Motor neuron (in vitro differentiated cells): Measurements from ENCODE around the gene TNFRSF19. TPM values are rescaled to one million over a fixed set of nuclear protein-coding genes. Genes with fewer than 3 reads are reported as not detected.
"Not testable (repeated sequence)": the region's sequence is repeated elsewhere in the genome, so short reads cannot be mapped to it uniquely, and the experiment has no call there.

Experiments
- ATAC-seq, 8 experiments: fragments of 200-7000 bp; cut with Tn5 transposase; replicated peaks in 6 of 8; 2 replicates each; pipeline ENCODE4 v1.8.0; 2021; ENCODE audit warnings: mild to moderate bottlenecking in 8 of 8, moderate library complexity in 8 of 8
- H3K27ac ChIP-seq, 2 donors: fragments of 250-450 bp; sonication (Bioruptor Pico); 2 replicates each; pipeline ENCODE4 v1.9.0; 2021; ENCODE audit warnings: antibody characterized with exemption in 2 of 2, mild to moderate bottlenecking in 2 of 2, moderate library complexity in 1 of 2
- H3K4me1 ChIP-seq, 2 donors: fragments of 250-450 bp; sonication (Bioruptor Pico); replicated peaks in 1 of 2; 2 replicates each; pipeline ENCODE4 v1.6.1; 2021; ENCODE audit warnings: antibody characterized with exemption in 2 of 2, mild to moderate bottlenecking in 2 of 2, moderate library complexity in 1 of 2
- H3K4me3 ChIP-seq, 5 donors: fragments of 250-450 bp; sonication (Bioruptor Pico); 2 replicates each; pipeline ENCODE4 v1.9.0; 2021; ENCODE audit warnings: antibody characterized with exemption in 5 of 5, mild to moderate bottlenecking in 5 of 5, moderate library complexity in 4 of 5
- WGBS, 10 experiments: fragments of 450-650 bp; shearing (Covaris generic); methylation state at CpG; one replicate each; pipeline ENCODE4 v1.0.0; 2022; 5-methylcytosine and 5-hydroxymethylcytosine counted together
- in situ Hi-C, 9 experiments: fragments of 400-800 bp; cut with MboI; loops; one replicate each; pipeline ENCODE4 v1.15.0; 2021; ENCODE audit warnings: low sequenced_read_pairs in 9 of 9, low pct_unique_long_range_greater_than_20kb in 2 of 9; ENCODE audit not compliant: unreplicated experiment in 9 of 9
- total RNA-seq, 8 experiments: library from RNA; unstranded; fragments of 300-600 nt; gene quantifications; 2 replicates each; pipeline versions ENCODE4 v1.2.3 to v1.2.4, GENCODE V29; 2022

TNFRSF19 gene
- total RNA-seq, 8 experiments from 2014 or later: 0.17 to 95.2 (median 6.9) TPM

DNA sequence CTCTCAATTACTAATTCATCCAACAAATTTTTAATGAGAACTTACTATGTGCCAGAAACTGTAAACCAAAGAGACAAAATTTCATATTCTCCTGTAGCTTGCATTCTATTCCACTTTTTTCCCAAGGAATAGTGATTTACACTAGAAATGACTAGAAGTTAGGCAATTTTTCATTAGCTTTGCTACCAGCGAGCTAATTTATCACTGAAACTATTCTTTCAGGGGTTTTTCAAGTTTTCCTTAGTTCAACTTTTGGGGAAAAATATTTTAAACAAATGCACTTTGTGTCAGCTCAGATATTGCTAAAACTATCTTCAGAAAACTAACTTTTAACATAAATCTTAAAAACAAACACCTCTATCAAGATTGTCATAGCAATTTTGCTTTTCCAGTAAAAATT is 5.4 kb downstream of the TNFRSF19 start:
- WGBS, 10 experiments: 17 to 100% (median 92%) methylated on average over 1 of the region's 1 CpG; no CpG with 5 or more reads in 1 of the 10 experiments
- Histone ChIP-seq H3K27ac (no peak overlapping the region), H3K4me1 (peaks cover 0 to 16% of the 10 kb centered on the region in 2 donors), H3K4me3 (no peak overlapping the region)
- no peak for ATAC-seq
- in situ Hi-C loops: loop anchor here in 1 of 9 experiments (25.0 kb wide), 1 partner anchor 287 kb away; no protein-coding TSS in a partner anchor

DNA sequence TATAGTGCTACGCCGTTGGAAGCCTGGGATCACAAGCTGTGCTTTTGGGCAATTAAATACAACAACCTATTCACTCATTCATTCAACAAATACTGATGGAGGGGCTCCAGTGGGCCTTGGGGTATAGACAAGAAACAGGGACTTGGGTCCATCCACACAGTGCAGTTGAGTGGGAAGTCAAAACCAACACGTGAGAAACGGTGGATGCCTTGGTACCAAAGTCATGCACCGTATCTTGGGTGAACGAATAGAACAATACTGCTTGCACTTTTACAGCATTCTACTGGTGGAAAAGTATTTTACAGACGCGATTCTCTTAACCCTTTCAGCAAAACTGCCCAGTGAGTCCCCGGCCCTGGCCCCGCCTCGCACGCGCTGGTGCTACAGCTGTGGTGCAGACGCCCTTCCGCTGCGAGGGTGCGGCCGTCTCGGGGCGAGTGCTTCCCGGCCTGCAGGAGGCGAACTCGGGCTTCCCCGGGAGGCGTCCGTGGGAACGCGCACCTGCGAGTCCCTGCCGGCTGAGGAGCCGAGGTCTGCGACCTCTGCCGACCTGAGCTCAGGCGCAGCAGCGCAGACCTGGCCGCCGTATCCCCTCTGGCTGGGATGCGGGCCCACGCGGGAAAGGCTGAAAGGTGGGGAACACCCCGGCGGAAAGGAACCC is 8.3 kb downstream of the TNFRSF19 start:
- peak overlapping the region in 1 of 2 donors; percentile 1 for H3K27ac ChIP-seq
- H3K4me1 ChIP-seq: peaks cover 0 to 4% of the 10 kb centered on the region in 2 donors
- in situ Hi-C loops: loop anchor here in 1 of 9 experiments (25.0 kb wide), 1 partner anchor 284 kb away; no protein-coding TSS in a partner anchor
- H3K4me3 ChIP-seq: peak overlapping the region; percentile 83 to 99 (median 87)
- ATAC-seq: peak; percentile 36 to 80 (median 51)
- 3 to 100% (median 49%) methylated on average over 1 to 24 of the region's 42 CpGs; no CpG with 5 or more reads in 1 of the 10 experiments for WGBS, 10 experiments

DNA sequence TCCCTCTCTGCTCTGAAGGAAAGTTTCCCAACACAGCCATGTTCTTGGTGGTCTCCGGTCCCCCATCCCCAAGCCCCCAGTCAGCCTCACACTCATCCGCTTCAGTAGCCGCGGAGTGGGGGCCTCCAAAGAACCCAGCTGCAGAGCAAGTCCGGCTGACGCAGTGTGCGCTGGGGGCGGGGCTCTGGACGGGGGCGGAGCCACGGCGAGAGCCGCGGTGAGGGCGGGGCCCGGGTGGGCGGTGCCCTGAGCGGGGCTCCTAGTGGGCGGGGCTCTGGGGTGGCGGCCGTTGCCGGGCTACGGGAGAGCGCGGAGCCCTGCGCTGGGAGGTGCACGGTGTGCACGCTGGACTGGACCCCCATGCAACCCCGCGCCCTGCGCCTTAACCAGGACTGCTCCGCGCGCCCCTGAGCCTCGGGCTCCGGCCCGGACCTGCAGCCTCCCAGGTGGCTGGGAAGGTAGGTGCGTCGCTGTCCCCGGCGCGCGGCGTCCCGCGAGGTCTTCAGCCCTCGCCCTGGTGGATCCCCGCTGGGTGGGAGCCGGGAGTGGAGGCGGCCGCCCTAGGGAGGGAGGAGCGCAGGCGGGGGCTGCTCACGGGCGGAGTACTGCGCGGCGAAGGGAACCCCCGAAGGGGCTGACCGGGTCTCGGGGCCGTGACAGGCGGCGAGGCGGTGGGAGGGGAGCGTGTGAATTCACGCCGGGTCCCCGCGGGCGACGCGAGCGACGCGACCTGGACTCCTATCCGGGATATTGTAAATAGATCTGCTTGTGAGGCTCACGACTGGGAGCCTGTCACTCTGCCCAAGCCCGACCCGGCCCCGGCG is 9.1 kb downstream of the TNFRSF19 start:
- in situ Hi-C loops: loop anchor here in 1 of 9 experiments (25.0 kb wide), 1 partner anchor 283 kb away; no protein-coding TSS in a partner anchor
- 0% methylated on average over 7 of the region's 82 CpGs; no CpG with 5 or more reads in 9 of the 10 experiments for WGBS, 10 experiments
- peak overlapping the region; percentile 83 to 99 (median 87) for H3K4me3 ChIP-seq
- H3K27ac ChIP-seq: peak overlapping the region; percentile 4 to 42
- H3K4me1 ChIP-seq: peaks cover 0 to 4% of the 10 kb centered on the region in 2 donors
- ATAC-seq: peak; percentile 85 to 95 (median 92)

DNA sequence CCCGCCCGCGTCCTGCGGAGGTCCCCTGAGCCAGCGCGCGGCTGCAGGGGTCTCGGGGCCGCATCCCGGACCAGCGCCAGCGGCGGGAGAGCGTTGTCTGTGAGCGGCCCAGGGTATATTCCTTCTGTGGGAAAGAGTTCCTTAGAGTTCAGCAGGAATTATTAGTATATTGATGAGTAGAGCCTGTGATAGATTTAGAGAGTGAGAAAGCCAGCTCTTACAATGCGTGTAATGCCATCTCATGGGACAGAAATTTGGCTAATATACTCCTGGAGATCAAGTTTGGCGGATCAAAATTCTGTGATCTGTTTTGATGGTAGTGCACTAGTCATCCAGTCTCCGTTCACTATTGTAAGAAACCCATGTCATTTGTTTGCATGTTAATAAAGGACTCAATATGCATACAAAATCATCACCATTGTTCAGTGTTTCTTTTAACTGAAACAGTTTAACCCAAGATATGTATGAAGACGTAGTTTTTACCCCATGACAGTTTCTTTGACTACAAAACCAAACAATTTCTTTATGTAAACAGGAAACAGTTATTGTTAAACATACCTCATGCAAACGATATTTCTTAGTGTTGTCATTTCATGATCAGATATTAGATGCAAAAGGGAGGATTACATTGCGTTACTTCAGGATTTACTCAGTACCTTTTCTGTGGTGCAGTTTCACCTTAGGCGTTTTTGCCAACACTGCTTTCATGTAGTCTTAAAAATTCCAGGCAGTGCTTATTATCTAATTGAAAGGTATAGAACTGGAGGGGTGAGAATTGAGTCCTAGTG is 9.9 kb downstream of the TNFRSF19 start:
- Histone ChIP-seq H3K27ac (peak overlapping the region in 1 of 2 donors; percentile 42), H3K4me1 (peaks cover 0 to 4% of the 10 kb centered on the region in 2 donors), H3K4me3 (peak overlapping the region; percentile 83 to 99 (median 87))
- ATAC-seq: no peak
- 0 to 49% (median 11%) methylated on average over 1 to 14 of the region's 22 CpGs for WGBS, 10 experiments
- in situ Hi-C loops: loop anchor here in 1 of 9 experiments (25.0 kb wide), 1 partner anchor 282 kb away; no protein-coding TSS in a partner anchor

DNA sequence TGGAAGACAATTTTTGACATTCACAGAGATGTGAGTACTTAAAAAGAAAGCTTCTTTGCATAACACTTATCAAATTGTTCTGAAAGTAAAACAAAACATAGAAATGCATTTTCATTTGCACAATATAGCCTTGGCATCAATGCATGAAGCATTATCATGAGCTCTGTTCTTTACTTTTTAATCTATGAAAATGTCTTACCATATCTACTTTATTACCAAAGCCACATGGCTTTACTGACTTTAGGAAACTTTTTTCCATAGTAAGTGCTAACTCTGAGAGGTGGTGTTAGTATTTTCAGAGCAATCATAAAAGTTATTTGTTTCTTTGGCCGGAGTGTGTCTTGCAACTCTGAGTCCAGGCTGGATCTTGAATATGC is 10.5 kb downstream of the TNFRSF19 start:
- no peak overlapping the region for H3K27ac ChIP-seq
- no peak for ATAC-seq
- peaks cover 0 to 4% of the 10 kb centered on the region in 2 donors for H3K4me1 ChIP-seq
- in situ Hi-C loops: loop anchor here in 1 of 9 experiments (25.0 kb wide), 1 partner anchor 282 kb away; no protein-coding TSS in a partner anchor
- H3K4me3 ChIP-seq: peak overlapping the region in 3 of 5 donors; percentile 84 to 99 (median 97)
- WGBS, 10 experiments: 0 to 78% (median 40%) methylated on average over 1 of the region's 1 CpG; no CpG with 5 or more reads in 7 of the 10 experiments

DNA sequence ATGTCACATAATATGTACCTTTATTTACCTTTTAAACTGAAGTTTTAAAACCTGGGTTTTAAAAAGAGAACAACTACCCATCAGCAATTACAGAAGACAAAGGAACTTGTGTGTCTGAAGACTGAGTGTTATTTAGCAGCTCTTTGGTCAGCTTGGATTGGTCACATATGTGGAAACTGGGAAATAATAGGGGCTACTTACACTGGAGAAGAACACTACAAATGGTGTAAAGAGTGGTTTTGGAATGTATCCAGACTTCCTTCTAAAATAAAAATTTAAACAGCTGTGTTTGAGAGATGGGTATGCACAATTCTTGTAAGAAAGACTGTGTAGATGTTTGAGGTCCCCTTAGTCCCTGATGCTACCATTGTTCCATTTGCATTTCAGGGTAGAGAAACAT is 13.3 kb downstream of the TNFRSF19 start:
- ATAC-seq: no peak

DNA sequence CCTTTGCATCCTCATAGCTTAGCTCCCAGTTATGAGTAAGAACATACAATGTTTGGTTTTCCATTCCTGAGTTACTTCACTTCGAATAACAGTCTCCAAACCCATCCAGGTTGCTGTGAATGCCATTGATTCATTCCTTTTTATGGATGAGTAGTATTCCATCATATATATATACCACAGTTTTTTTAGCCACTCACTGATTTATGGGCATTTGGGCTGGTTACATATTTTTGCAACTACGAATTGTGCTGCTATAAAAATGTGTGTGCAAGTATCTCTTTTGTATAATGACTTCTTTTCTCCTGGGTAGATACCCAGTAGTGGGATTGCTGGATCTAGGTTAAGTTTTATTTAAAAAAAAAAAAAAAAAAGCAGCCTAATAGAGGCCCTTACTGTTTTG is 14.1 kb downstream of the TNFRSF19 start:
- in situ Hi-C loops: loop anchor here in 1 of 9 experiments (25.0 kb wide), 1 partner anchor 278 kb away; no protein-coding TSS in a partner anchor
- 0 to 100% (median 56%) methylated on average over 1 to 2 of the region's 2 CpGs; no CpG with 5 or more reads in 4 of the 10 experiments for WGBS, 10 experiments
- H3K27ac ChIP-seq: no peak overlapping the region
- ATAC-seq: no peak
- H3K4me3 ChIP-seq: no peak overlapping the region
- peaks cover 0 to 4% of the 10 kb centered on the region in 2 donors for H3K4me1 ChIP-seq

More for the DNA sequence above, 13.3 kb downstream of the TNFRSF19 start:
- Histone ChIP-seq H3K4me3 (no peak overlapping the region), H3K27ac (no peak overlapping the region), H3K4me1 (peaks cover 0 to 4% of the 10 kb centered on the region in 2 donors)
- in situ Hi-C loops: loop anchor here in 1 of 9 experiments (25.0 kb wide), 1 partner anchor 279 kb away; no protein-coding TSS in a partner anchor

DNA sequence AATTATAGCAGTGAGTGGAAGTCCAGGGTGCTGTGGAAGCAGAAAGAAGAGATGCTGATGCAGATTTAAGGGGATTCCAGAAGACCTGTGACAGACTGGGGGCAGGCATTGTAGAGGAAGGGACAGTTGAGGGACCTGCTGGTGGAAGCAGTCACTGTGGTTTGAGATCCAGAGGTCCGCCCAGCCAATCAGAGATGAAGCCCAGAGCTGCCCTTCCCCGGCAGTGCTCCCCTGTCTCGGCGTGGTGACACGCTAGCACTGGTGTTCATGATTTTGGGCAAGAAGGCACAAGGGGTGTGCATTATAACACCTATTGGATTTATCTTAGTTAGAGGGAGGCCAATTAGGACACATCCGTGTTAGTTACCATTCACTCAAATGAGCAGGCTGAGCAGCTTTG is 16.1 kb downstream of the TNFRSF19 start:
- peak in 2 of 8 experiments; percentile 24 to 48 for ATAC-seq
- H3K27ac ChIP-seq: no peak overlapping the region
- no peaks in the 10 kb centered on the region for H3K4me1 ChIP-seq
- H3K4me3 ChIP-seq: no peak overlapping the region
- in situ Hi-C loops: loop anchor here in 1 of 9 experiments (25.0 kb wide), 1 partner anchor 276 kb away; no protein-coding TSS in a partner anchor
- 50 to 100% (median 92%) methylated on average over 1 to 5 of the region's 6 CpGs; no CpG with 5 or more reads in 2 of the 10 experiments for WGBS, 10 experiments

DNA sequence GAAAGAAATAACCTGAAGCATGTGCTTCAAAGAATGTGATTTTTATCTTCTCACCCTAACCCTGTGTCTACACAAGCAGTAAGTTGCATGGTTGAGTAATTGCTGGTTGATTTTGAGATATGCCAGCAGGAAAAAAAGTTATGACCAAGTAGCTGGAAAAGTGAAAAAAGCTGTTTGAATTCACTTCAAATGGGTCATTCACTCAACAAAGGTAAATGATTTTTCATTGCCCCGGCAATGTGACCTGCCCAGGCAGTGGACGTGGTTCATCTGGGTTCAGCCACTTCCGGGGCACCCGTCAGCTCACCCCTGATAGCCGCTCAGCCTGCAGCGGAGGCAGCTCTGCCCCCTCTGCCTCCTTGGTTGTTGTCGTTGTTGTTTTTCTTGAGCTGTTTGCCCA is 18.5 kb downstream of the TNFRSF19 start:
- Histone ChIP-seq H3K4me3 (no peak overlapping the region), H3K4me1 (no peaks in the 10 kb centered on the region), H3K27ac (no peak overlapping the region)
- no peak for ATAC-seq
- in situ Hi-C loops: loop anchor here in 1 of 9 experiments (25.0 kb wide), 1 partner anchor 274 kb away; no protein-coding TSS in a partner anchor
- WGBS, 10 experiments: 72 to 100% (median 89%) methylated on average over 1 to 7 of the region's 7 CpGs; no CpG with 5 or more reads in 3 of the 10 experiments

DNA sequence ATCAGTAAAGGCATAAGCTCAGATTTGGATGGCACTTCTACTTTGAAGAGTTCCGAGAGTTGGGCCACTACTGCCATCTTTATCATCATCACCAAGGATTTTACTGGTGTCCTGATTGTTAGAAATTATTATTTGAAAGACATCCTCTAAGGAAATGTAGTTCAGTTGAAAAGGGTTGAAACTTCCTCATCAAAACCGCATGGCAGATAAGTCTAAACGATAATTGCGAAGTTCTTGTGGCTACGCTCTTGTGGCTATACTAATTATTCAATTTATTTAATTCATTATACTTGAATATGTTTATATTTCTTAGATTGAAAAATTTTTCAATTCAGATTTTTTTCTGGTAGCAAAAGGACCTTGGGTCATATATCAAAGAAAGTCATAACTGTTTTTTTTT is 22.4 kb downstream of the TNFRSF19 start:
- Histone ChIP-seq H3K27ac (no peak overlapping the region), H3K4me3 (no peak overlapping the region), H3K4me1 (no peaks in the 10 kb centered on the region)
- WGBS, 10 experiments: 80 to 100% (median 94%) methylated on average over 1 to 5 of the region's 5 CpGs; no CpG with 5 or more reads in 2 of the 10 experiments
- no peak for ATAC-seq
- in situ Hi-C loops: loop anchor here in 1 of 9 experiments (25.0 kb wide), 1 partner anchor 270 kb away; no protein-coding TSS in a partner anchor

DNA sequence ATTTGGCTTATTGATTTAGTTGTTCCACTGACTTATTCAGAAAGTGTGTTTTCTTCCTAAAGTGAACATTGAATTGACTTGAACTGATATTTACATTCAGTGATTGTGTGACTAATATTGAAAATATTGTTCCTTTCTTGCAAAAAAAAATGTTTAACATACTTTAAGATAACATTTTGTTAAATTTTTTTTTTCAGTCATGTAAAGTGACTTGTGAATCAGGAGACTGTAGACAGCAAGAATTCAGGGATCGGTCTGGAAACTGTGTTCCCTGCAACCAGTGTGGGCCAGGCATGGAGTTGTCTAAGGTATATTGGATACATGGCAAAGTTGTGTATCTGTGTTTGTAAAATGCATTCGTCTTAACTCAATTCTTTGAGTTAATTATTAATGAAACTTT is 22.9 kb downstream of the TNFRSF19 start:
- no peak overlapping the region for H3K27ac ChIP-seq
- in situ Hi-C loops: loop anchor here in 1 of 9 experiments (25.0 kb wide), 1 partner anchor 269 kb away; no protein-coding TSS in a partner anchor
- ATAC-seq: no peak
- WGBS, 10 experiments: 55 to 100% (median 90%) methylated on average over 1 to 2 of the region's 2 CpGs; no CpG with 5 or more reads in 1 of the 10 experiments
- H3K4me3 ChIP-seq: no peak overlapping the region
- H3K4me1 ChIP-seq: no peaks in the 10 kb centered on the region

DNA sequence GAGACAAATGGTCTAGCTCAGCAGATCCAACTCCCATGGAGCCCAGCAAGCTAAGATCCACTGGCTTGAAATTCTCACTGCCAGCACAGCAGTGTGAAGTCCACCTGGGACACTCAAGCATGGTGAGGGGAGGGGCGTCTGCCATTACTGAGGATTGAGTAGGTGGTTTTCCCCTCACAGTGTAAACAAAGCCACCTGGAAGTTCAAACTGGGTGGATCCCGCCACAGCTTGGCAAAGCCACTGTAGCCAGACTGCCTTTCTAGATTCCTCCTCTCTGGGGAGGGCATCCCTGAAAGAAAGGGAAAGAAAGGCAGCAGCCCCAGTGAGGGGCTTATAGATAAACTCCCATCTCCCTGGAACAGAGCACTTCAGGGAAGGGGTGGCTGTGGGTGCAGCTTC is 24.1 kb downstream of the TNFRSF19 start:
- not testable (repeated sequence) for ATAC-seq, H3K4me1 ChIP-seq, H3K27ac ChIP-seq, H3K4me3 ChIP-seq
- in situ Hi-C loops: loop anchor here in 1 of 9 experiments (25.0 kb wide), 1 partner anchor 268 kb away; no protein-coding TSS in a partner anchor
- WGBS, 10 experiments: 83% methylated on average over 1 of the region's 2 CpGs; no CpG with 5 or more reads in 9 of the 10 experiments
